Nephron progenitor cell (in vitro differentiated cells): Measurements from ENCODE around the gene YY1.

Experiments
- DNase-seq: peaks from one replicate; pipeline ENCODE4 v3.0.0; 2021
- H3K27ac Mint-ChIP-seq: 2 replicates; pipeline ENCODE4 v1.8.0; 2021; ENCODE audit warnings: mild to moderate bottlenecking, moderate library complexity, mixed read lengths
- H3K27me3 Mint-ChIP-seq: 2 replicates; pipeline ENCODE4 v1.8.0; 2021; ENCODE audit warnings: mild to moderate bottlenecking, low read depth, mixed read lengths; ENCODE audit not compliant: poor library complexity
- H3K36me3 Mint-ChIP-seq: 2 replicates; pipeline ENCODE4 v1.8.0; 2021; ENCODE audit warnings: low read depth, mixed read lengths
- H3K4me1 Mint-ChIP-seq: 2 replicates; pipeline ENCODE4 v1.8.0; 2021; ENCODE audit warnings: mixed read lengths
- H3K4me3 Mint-ChIP-seq: 2 replicates; pipeline ENCODE4 v1.8.0; 2021; ENCODE audit warnings: mild to moderate bottlenecking, moderate library complexity, mixed read lengths
- H3K9me3 Mint-ChIP-seq: 2 replicates; pipeline ENCODE4 v1.8.0; 2021; ENCODE audit warnings: mild to moderate bottlenecking, moderate library complexity, mixed read lengths
- CTCF ChIP-seq: fragments of 200-600 bp; sonication (generic); IDR thresholded peaks from 2 replicates; pipeline ENCODE4 v1.5.0; 2021; ENCODE audit warnings: antibody characterized with exemption

The YY1 gene

GRCh38 chr14:100303925-100304324 is 65.0 kb downstream of the YY1 start:
- TF ChIP-seq CTCF = no peak
- H3K4me1 Mint-ChIP-seq = peaks cover 54% of the 10 kb centered on the region
- peaks cover 21% of the 10 kb centered on the region for H3K36me3 Mint-ChIP-seq
- no peak overlapping the region for H3K27ac Mint-ChIP-seq
- H3K27me3 Mint-ChIP-seq = peaks cover 3% of the 10 kb centered on the region
- DNase-seq = no peak
- H3K4me3 Mint-ChIP-seq = peak overlapping the region; percentile 50
- H3K9me3 Mint-ChIP-seq = no peaks in the 10 kb centered on the region

DNA sequence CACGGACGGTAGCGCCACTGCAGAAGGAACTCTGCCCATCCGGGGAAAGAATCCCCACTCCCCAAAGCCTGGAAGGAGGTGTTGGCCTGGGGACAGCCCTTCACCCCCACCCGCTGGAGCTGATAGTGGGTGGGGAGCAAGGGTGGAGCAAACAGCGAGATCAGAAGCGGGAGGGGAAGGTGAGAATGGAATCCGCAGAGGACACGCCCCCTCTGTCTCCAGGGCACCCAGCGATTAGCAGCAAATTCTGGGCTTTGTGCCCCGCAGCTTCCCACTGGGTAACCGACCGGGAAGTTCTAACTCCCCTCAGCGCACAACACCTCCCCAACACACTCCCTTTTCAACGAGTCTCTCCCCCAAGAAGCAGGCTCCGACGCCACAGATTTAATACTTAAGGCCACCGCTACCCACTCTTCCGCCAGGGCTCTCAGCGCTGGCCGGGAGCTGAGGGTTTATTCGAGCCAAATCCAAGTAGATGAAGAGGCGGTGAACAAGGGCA is 65.9 kb downstream of the YY1 start:
- peaks cover 14% of the 10 kb centered on the region for H3K36me3 Mint-ChIP-seq
- no peak for TF ChIP-seq CTCF

DNA sequence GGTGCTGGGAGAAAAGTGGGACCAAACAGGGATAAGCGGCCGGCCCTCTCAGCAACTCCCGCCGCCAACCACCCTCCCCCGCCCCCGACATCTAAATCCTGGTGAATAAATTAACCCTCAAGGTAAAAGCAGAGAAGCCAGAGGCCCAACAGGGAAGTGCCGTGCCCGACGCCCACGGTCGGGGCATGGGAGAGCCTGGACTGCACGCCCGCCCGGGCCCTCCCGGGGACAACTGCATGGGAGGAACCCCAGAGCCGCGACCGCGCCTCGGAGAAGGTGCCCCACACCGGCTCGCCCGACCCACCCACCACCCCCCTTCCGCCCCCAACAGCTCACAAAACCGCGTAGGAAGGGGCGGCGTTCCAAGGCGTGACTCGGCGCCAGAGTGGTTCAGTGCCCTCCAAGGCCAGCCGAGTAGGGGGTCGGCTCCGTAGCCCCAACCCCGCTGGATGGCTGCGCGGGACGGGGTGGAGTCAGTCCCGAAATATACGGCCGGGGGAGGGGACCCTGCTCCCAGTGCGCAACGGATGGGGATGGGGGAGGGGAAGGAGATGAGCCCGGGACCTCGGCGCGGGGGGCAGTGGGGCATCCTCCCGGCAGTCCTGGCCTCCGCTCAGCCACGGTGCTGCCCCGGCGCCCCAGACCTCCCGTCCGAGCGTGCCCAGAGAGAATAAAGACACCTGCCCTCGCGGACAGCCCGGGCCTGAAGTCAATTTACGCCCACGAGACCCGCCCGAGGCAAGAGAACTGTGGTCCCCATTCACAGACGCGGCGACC is 66.6 kb downstream of the YY1 start:
- peaks cover 51% of the 10 kb centered on the region for H3K4me1 Mint-ChIP-seq
- H3K9me3 Mint-ChIP-seq = no peaks in the 10 kb centered on the region
- H3K36me3 Mint-ChIP-seq = peaks cover 14% of the 10 kb centered on the region
- DNase-seq = peak; percentile 55
- no peak for TF ChIP-seq CTCF
- H3K27ac Mint-ChIP-seq = no peak overlapping the region
- peak overlapping the region; percentile 87 for H3K4me3 Mint-ChIP-seq
- H3K27me3 Mint-ChIP-seq = peaks cover 3% of the 10 kb centered on the region

More for the DNA sequence above, 65.9 kb downstream of the YY1 start:
- Mint-ChIP-seq H3K27me3 (peaks cover 3% of the 10 kb centered on the region), H3K9me3 (no peaks in the 10 kb centered on the region), H3K27ac (no peak overlapping the region), H3K4me3 (peak overlapping the region; percentile 87), H3K4me1 (peaks cover 52% of the 10 kb centered on the region)
- DNase-seq = peak; percentile 49

GRCh38 chr14:100306101-100306997 is 67.4 kb downstream of the YY1 start, which contains the start of gene SLC25A29:
SLC25A29 (minus strand) TSS chr14:100306444; CDS start chr14:100306232, 212 bp downstream.
- Mint-ChIP-seq H3K4me1 (peaks cover 57% of the 10 kb centered on the region), H3K4me3 (peak within 1 kb of the TSS; percentile 93), H3K36me3 (peaks cover 14% of the 10 kb centered on the region), H3K27me3 (peaks cover 3% of the 10 kb centered on the region), H3K27ac (no peak within 1 kb of the TSS), H3K9me3 (no peaks in the 10 kb centered on the region)
- peak; percentile 93 for DNase-seq
- TF ChIP-seq CTCF = no peak

GRCh38 chr14:100306998-100307765 is 68.2 kb downstream of the YY1 start:
- TF ChIP-seq CTCF = no peak
- DNase-seq = peak; percentile 54
- Mint-ChIP-seq H3K36me3 (peaks cover 8% of the 10 kb centered on the region), H3K4me1 (peaks cover 66% of the 10 kb centered on the region), H3K27ac (no peak overlapping the region), H3K9me3 (no peaks in the 10 kb centered on the region), H3K27me3 (no peaks in the 10 kb centered on the region), H3K4me3 (peak overlapping the region; percentile 93)
